ENCODE data around the gene PSMD7.

PSMD7 gene

GRCh38 chr16:74296432-74297144, at the start of gene PSMD7:
Gene PSMD7 (plus strand): TSS chr16:74296814. CDS start chr16:74296915, 101 bp downstream.
- DNase-seq: peak; percentile 96

- no peak for DNase-seq
Observed at GRCh38 chr16:74249254-74249653, 47.4 kb upstream of the PSMD7 start.

- no peak for DNase-seq
Observed at GRCh38 chr16:74249846-74250245, 46.8 kb upstream of the PSMD7 start.

- DNase-seq: no peak
Observed at GRCh38 chr16:74252329-74252728, 44.3 kb upstream of the PSMD7 start.

GRCh38 chr16:74253161-74253938, 43.3 kb upstream of the PSMD7 start:
- no peak for DNase-seq

- no peak for DNase-seq
Observed at GRCh38 chr16:74257061-74257460, 39.6 kb upstream of the PSMD7 start.

- peak; percentile 18 for DNase-seq
Observed at GRCh38 chr16:74261068-74261467, 35.5 kb upstream of the PSMD7 start.

- no peak for DNase-seq
Observed at GRCh38 chr16:74264811-74265210, 31.8 kb upstream of the PSMD7 start.

- no peak for DNase-seq
Observed at GRCh38 chr16:74268372-74268782, 28.2 kb upstream of the PSMD7 start.

- no peak for DNase-seq
Observed at GRCh38 chr16:74271872-74272271, 24.7 kb upstream of the PSMD7 start.

GRCh38 chr16:74275031-74275636, 21.5 kb upstream of the PSMD7 start:
- no peak for DNase-seq

GRCh38 chr16:74275711-74276110, 20.9 kb upstream of the PSMD7 start:
- no peak for DNase-seq

GRCh38 chr16:74277974-74278373, 18.6 kb upstream of the PSMD7 start:
- DNase-seq: no peak

GRCh38 chr16:74279266-74279665, 17.3 kb upstream of the PSMD7 start:
- DNase-seq: no peak

GRCh38 chr16:74279805-74280204, 16.8 kb upstream of the PSMD7 start:
- DNase-seq: no peak

- DNase-seq: no peak
Observed at GRCh38 chr16:74280448-74280847, 16.2 kb upstream of the PSMD7 start.

GRCh38 chr16:74281300-74281699, 15.3 kb upstream of the PSMD7 start:
- DNase-seq: no peak

GRCh38 chr16:74283716-74284115, 12.9 kb upstream of the PSMD7 start:
- no peak for DNase-seq

GRCh38 chr16:74288065-74288464, 8.5 kb upstream of the PSMD7 start:
- no peak for DNase-seq

- DNase-seq: no peak
Observed at GRCh38 chr16:74290356-74290755, 6.3 kb upstream of the PSMD7 start.

GRCh38 chr16:74291176-74291575, 5.4 kb upstream of the PSMD7 start:
- DNase-seq: no peak

GRCh38 chr16:74291577-74292208, 4.9 kb upstream of the PSMD7 start:
- DNase-seq: no peak

- no peak for DNase-seq
Observed at GRCh38 chr16:74296104-74296431, 546 bp upstream of the PSMD7 start.

Measured in right hindlimb (tissue), 1 donor.